22Rv1 (cell line): ENCODE data around the gene AGAP3.

ENCODE experiments used
- CTCF ChIP-seq: fragments of 450-650 bp; IDR thresholded peaks from 2 replicates; pipeline ENCODE4 v1.5.1; 2017; ENCODE audit warnings: mild to moderate bottlenecking
- ZFX ChIP-seq: fragments of 450-650 bp; IDR thresholded peaks from 2 replicates; pipeline ENCODE4 v1.6.1; 2017; ENCODE audit warnings: antibody characterized with exemption, borderline replicate concordance

GRCh38 chr7:151077705-151078232 is 8.5 kb upstream of the AGAP3 start:
- TF ChIP-seq CTCF (no peak), ZFX (no peak)
